Measurements from ENCODE around the gene ARHGAP42. TPM values are rescaled to one million over a fixed set of nuclear protein-coding genes. Genes with fewer than 3 reads are reported as not detected.
"Not testable (repeated sequence)": the region's sequence is repeated elsewhere in the genome, so short reads cannot be mapped to it uniquely, and the experiment has no call there.

ARHGAP42 gene
- total RNA-seq, 2 donors from 2014 or later, result 1.6 to 5.1 TPM

GRCh38 chr11:100981196-100981824 is 294.2 kb downstream of the ARHGAP42 start:
- Mint-ChIP-seq H3K27ac (no peak overlapping the region), H3K36me3 (no peaks in the 10 kb centered on the region), H3K4me3 (no peak overlapping the region), H3K9me3 (peaks cover 5% of the 10 kb centered on the region), H3K4me1 (ENCODE audit: low read depth in 2 of 2) (peaks cover 4 to 6% of the 10 kb centered on the region in 2 donors), H3K27me3 (no peaks in the 10 kb centered on the region)
- no peak for ATAC-seq
- no peak for DNase-seq (ENCODE audit: low spot score)

- DNase-seq (ENCODE audit: low spot score) (no peak), ATAC-seq (no peak)
- H3K4me1 Mint-ChIP-seq (ENCODE audit: low read depth in 2 of 2), result peaks cover 0 to 2% of the 10 kb centered on the region in 2 donors
- peaks cover 5% of the 10 kb centered on the region for H3K9me3 Mint-ChIP-seq
- H3K27ac Mint-ChIP-seq, result no peak overlapping the region
- H3K36me3 Mint-ChIP-seq, result no peaks in the 10 kb centered on the region
- H3K4me3 Mint-ChIP-seq, result no peak overlapping the region
- no peaks in the 10 kb centered on the region for H3K27me3 Mint-ChIP-seq
Observed at GRCh38 chr11:100984668-100985067, 297.6 kb downstream of the ARHGAP42 start.

- DNase-seq (ENCODE audit: low spot score) (no peak), ATAC-seq (no peak)
- no peak overlapping the region for H3K27ac Mint-ChIP-seq
- H3K27me3 Mint-ChIP-seq, result no peaks in the 10 kb centered on the region
- no peaks in the 10 kb centered on the region for H3K4me1 Mint-ChIP-seq (ENCODE audit: low read depth in 2 of 2)
- H3K9me3 Mint-ChIP-seq, result peaks cover 3% of the 10 kb centered on the region
- no peak overlapping the region for H3K4me3 Mint-ChIP-seq
- H3K36me3 Mint-ChIP-seq, result no peaks in the 10 kb centered on the region
Observed at GRCh38 chr11:100990931-100991330, 303.8 kb downstream of the ARHGAP42 start.

- H3K36me3 Mint-ChIP-seq, result no peaks in the 10 kb centered on the region
- DNase-seq (ENCODE audit: low spot score) (no peak), ATAC-seq (no peak)
- no peak overlapping the region for H3K4me3 Mint-ChIP-seq
- H3K27me3 Mint-ChIP-seq, result no peaks in the 10 kb centered on the region
- H3K9me3 Mint-ChIP-seq, result no peaks in the 10 kb centered on the region
- no peaks in the 10 kb centered on the region for H3K4me1 Mint-ChIP-seq (ENCODE audit: low read depth in 2 of 2)
- H3K27ac Mint-ChIP-seq, result no peak overlapping the region
Observed at GRCh38 chr11:100991541-100991940, 304.5 kb downstream of the ARHGAP42 start.

GRCh38 chr11:100994966-100995365 is 307.9 kb downstream of the ARHGAP42 start:
- no peaks in the 10 kb centered on the region for H3K4me1 Mint-ChIP-seq (ENCODE audit: low read depth in 2 of 2)
- no peaks in the 10 kb centered on the region for H3K27me3 Mint-ChIP-seq
- peaks cover 8% of the 10 kb centered on the region for H3K9me3 Mint-ChIP-seq
- no peaks in the 10 kb centered on the region for H3K36me3 Mint-ChIP-seq
- no peak overlapping the region for H3K27ac Mint-ChIP-seq
- H3K4me3 Mint-ChIP-seq, result no peak overlapping the region
- ATAC-seq (no peak), DNase-seq (ENCODE audit: low spot score) (no peak)

- no peak for DNase-seq (ENCODE audit: low spot score)
- Mint-ChIP-seq H3K27ac (no peak overlapping the region), H3K4me1 (ENCODE audit: low read depth in 2 of 2) (no peaks in the 10 kb centered on the region), H3K36me3 (no peaks in the 10 kb centered on the region), H3K9me3 (peaks cover 12% of the 10 kb centered on the region), H3K27me3 (no peaks in the 10 kb centered on the region), H3K4me3 (no peak overlapping the region)
- no peak for ATAC-seq
Observed at GRCh38 chr11:100999756-101000155, 312.7 kb downstream of the ARHGAP42 start.

GRCh38 chr11:101003468-101003867 is 316.4 kb downstream of the ARHGAP42 start:
- peaks cover 15% of the 10 kb centered on the region for H3K9me3 Mint-ChIP-seq
- H3K27ac Mint-ChIP-seq, result no peak overlapping the region
- DNase-seq (ENCODE audit: low spot score), result no peak
- no peak overlapping the region for H3K4me3 Mint-ChIP-seq
- ATAC-seq, result no peak
- H3K4me1 Mint-ChIP-seq (ENCODE audit: low read depth in 2 of 2), result no peaks in the 10 kb centered on the region
- no peaks in the 10 kb centered on the region for H3K36me3 Mint-ChIP-seq
- H3K27me3 Mint-ChIP-seq, result no peaks in the 10 kb centered on the region

- ATAC-seq (no peak), DNase-seq (ENCODE audit: low spot score) (no peak)
- Mint-ChIP-seq H3K9me3 (peaks cover 13% of the 10 kb centered on the region), H3K4me1 (ENCODE audit: low read depth in 2 of 2) (no peaks in the 10 kb centered on the region), H3K36me3 (no peaks in the 10 kb centered on the region), H3K27me3 (no peaks in the 10 kb centered on the region), H3K27ac (no peak overlapping the region), H3K4me3 (no peak overlapping the region)
Observed at GRCh38 chr11:101008961-101009689, 322.0 kb downstream of the ARHGAP42 start.

- DNase-seq (ENCODE audit: low spot score), result no peak
- no peaks in the 10 kb centered on the region for H3K36me3 Mint-ChIP-seq
- no peak overlapping the region for H3K27ac Mint-ChIP-seq
- no peak for ATAC-seq
- no peak overlapping the region for H3K4me3 Mint-ChIP-seq
- H3K9me3 Mint-ChIP-seq, result peaks cover 13% of the 10 kb centered on the region
- no peaks in the 10 kb centered on the region for H3K4me1 Mint-ChIP-seq (ENCODE audit: low read depth in 2 of 2)
- H3K27me3 Mint-ChIP-seq, result no peaks in the 10 kb centered on the region
Observed at GRCh38 chr11:101009690-101010055, 322.6 kb downstream of the ARHGAP42 start.

GRCh38 chr11:101010899-101011298 is 323.8 kb downstream of the ARHGAP42 start:
- ATAC-seq, result no peak
- no peaks in the 10 kb centered on the region for H3K4me1 Mint-ChIP-seq (ENCODE audit: low read depth in 2 of 2)

GRCh38 chr11:101011881-101012280 is 324.8 kb downstream of the ARHGAP42 start:
- no peaks in the 10 kb centered on the region for H3K36me3 Mint-ChIP-seq
- ATAC-seq, result no peak
- no peaks in the 10 kb centered on the region for H3K4me1 Mint-ChIP-seq (ENCODE audit: low read depth in 2 of 2)

More at GRCh38 chr11:101010899-101011298, 323.8 kb downstream of the ARHGAP42 start:
- H3K36me3 Mint-ChIP-seq, result no peaks in the 10 kb centered on the region
- H3K27me3 Mint-ChIP-seq, result no peaks in the 10 kb centered on the region
- peaks cover 13% of the 10 kb centered on the region for H3K9me3 Mint-ChIP-seq
- no peak overlapping the region for H3K27ac Mint-ChIP-seq
- no peak for DNase-seq (ENCODE audit: low spot score)
- no peak overlapping the region for H3K4me3 Mint-ChIP-seq

GRCh38 chr11:101013702-101014101 is 326.6 kb downstream of the ARHGAP42 start:
- not testable (repeated sequence) for ATAC-seq; DNase-seq (ENCODE audit: low spot score); H3K36me3 Mint-ChIP-seq; H3K4me1 Mint-ChIP-seq (ENCODE audit: low read depth in 2 of 2); H3K27ac Mint-ChIP-seq; H3K9me3 Mint-ChIP-seq; H3K4me3 Mint-ChIP-seq; H3K27me3 Mint-ChIP-seq

More at GRCh38 chr11:101011881-101012280, 324.8 kb downstream of the ARHGAP42 start:
- no peak overlapping the region for H3K27ac Mint-ChIP-seq
- H3K4me3 Mint-ChIP-seq, result no peak overlapping the region
- peaks cover 9% of the 10 kb centered on the region for H3K9me3 Mint-ChIP-seq
- DNase-seq (ENCODE audit: low spot score), result no peak
- no peaks in the 10 kb centered on the region for H3K27me3 Mint-ChIP-seq

- Mint-ChIP-seq H3K27me3 (no peaks in the 10 kb centered on the region), H3K4me3 (no peak overlapping the region), H3K27ac (no peak overlapping the region), H3K36me3 (no peaks in the 10 kb centered on the region), H3K9me3 (peaks cover 9% of the 10 kb centered on the region), H3K4me1 (ENCODE audit: low read depth in 2 of 2) (no peaks in the 10 kb centered on the region)
- ATAC-seq, result no peak
- DNase-seq (ENCODE audit: low spot score), result no peak
Observed at GRCh38 chr11:101014600-101015285, 327.7 kb downstream of the ARHGAP42 start.

- Mint-ChIP-seq H3K36me3 (no peaks in the 10 kb centered on the region), H3K27ac (no peak overlapping the region), H3K4me3 (no peak overlapping the region), H3K9me3 (no peaks in the 10 kb centered on the region), H3K4me1 (ENCODE audit: low read depth in 2 of 2) (no peaks in the 10 kb centered on the region), H3K27me3 (no peaks in the 10 kb centered on the region)
- DNase-seq (ENCODE audit: low spot score) (no peak), ATAC-seq (no peak)
Observed at GRCh38 chr11:101019870-101020269, 332.8 kb downstream of the ARHGAP42 start.

Data from natural killer cell treated with Interleukin-12 subunit alpha and Interleukin-12 subunit beta and Interleukin-15 and Interleukin-18, amount 100 ng/mL, for 72 hours (primary cell).